DMS153 (cell line): ENCODE results near the gene MAN1C1.
"Not testable (repeated sequence)": the region's sequence is repeated elsewhere in the genome, so short reads cannot be mapped to it uniquely, and the experiment has no call there.

Experiments used
- DNase-seq: peaks from one replicate; lab custom pipeline; 2025; lab: John Stamatoyannopoulos, UW

The MAN1C1 gene

DNA sequence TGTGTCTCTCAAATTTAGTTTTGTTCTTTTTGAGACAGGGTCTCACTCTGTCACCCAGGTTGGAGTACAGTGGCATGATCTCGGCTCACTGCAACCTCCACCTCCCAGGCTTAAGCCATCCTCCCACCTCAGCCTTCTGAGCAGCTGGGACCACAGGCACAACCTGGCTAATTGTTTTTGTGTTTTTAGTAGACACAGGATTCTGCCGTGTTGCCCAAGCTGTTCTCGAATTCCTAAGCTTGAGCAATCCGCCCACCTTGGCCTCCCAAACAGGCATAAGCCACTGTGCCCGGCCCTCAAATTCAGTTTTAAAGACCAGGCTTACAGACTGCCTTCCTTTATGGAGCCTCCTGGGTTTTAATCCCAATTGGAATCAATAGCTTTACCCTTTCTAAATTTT, 99.7 kb downstream of the MAN1C1 start:
- no peak for DNase-seq

DNA sequence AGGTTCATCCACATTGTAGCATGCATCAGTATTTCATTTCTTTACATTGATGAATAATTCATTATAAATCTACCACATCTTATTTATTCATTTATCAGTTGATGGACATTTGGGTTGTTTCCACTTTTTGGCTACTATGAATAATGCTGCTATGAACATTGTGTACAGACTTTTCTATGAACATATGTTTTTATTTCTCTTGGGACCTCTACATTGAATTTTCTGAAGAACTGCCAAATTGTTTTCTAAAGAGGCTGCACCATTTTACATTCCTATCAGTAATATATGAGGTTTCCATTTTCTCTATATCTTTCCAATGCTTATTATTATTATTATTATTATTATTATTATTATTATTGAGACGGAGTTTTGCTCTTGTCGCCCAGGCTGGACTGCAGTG, 102.1 kb downstream of the MAN1C1 start:
- no peak for DNase-seq

DNA sequence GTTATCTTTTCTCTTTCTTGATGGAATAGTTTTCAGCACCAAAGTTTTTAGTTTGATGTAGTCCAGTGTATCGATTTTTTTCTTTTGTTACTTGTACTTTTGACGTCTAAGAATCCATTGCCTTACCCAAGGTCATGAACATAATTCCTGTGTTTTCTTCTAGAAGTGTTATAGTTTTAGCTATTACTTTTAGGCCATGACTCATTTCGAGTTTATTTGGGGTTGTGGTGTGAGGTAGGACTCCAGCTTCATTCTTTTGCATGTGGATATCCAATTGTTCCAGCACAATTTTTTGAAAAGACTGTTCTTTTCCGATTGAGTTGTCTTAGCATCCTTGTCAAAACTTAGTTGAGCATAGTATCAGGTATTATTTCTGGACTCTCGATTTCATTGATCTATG, 104.0 kb downstream of the MAN1C1 start:
- no peak for DNase-seq

- no peak for DNase-seq
Measured at GRCh38 chr1:25723250-25723880, 106.8 kb downstream of the MAN1C1 start.

DNA sequence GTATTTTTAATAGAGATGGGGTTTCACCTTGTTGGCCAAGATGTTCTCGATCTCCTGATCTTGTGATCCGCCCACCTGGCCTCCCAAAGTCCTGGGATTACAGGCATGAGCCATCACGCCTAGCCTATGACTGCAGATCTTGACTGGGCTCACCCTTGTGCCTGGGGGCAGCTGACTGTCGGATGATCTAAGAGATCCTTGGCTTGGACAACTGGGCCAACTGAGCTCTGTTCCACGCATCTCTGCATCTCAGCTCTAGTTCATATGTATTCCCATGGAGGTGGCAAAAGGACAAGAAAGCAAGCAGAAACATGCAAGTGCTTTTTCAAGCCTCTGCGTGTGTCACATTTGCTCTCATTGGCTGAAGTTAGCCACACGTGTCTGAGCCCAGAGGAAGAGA, 107.6 kb downstream of the MAN1C1 start:
- no peak for DNase-seq

- peak; percentile 78 for DNase-seq
Measured at GRCh38 chr1:25724966-25725365, 108.4 kb downstream of the MAN1C1 start.

DNA sequence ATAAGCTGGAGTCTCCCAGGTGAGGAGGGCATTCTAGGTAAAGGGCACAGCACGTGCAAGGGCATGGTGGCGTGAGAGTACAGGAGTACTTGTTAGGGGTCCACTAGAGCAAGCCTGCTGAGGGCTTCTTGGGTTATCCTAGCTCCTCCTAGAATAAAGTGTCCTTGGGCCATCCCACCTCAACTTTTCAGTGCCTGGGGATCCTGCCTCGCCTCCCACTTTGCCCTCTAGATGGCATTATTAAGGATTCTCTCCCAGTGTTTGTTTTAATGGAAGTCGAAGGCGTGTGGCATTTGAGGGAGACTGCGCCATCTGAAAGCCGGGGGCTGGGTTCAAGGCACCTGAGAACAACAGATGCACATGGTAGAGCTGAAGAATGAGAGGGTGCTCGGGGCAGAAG, 108.9 kb downstream of the MAN1C1 start:
- no peak for DNase-seq

DNA sequence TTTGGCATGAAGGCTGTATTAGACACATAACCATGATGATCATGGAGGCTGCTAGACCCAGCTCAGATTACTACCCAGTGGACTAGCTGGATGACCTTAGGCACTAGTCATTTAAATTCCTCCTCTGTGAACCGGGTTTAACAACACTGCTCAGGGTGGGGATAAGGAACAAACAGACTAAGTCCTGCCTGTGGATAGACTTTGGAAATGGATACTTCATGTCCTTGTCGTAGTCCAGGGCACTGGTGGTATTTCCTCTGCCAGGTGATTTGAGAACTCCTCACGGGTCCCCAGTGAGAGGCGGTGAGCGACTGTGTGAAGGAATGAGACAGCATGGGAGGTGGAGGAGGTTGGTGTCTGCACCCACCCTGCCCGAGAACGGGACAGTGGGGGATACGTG, 110.5 kb downstream of the MAN1C1 start:
- DNase-seq: no peak

GRCh38 chr1:25727635-25728286, 111.2 kb downstream of the MAN1C1 start:
- DNase-seq: peak; percentile 53

- no peak for DNase-seq
Measured at GRCh38 chr1:25728301-25728935, 111.8 kb downstream of the MAN1C1 start.

DNA sequence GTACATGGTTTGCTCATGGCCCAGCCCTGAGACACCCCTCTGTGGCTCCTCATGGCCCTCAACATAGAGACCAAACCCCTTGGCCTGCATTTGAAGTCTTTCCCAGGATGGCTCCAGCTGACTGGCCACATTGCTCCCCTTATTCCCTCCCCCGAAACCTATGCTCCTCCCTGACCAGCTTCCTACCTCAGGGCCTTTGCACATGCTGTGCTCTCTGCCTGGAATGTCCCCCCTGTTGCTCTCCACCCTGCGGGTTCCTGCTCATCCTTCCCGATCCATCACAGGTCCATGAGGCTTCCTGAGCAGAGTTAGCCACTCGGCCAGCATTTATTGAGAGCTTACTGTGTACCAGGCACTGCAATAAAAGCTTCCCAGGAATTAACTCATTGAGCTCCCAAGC, 112.5 kb downstream of the MAN1C1 start:
- DNase-seq: no peak

- DNase-seq: no peak
Measured at GRCh38 chr1:25729790-25730644, 113.4 kb downstream of the MAN1C1 start.

DNA sequence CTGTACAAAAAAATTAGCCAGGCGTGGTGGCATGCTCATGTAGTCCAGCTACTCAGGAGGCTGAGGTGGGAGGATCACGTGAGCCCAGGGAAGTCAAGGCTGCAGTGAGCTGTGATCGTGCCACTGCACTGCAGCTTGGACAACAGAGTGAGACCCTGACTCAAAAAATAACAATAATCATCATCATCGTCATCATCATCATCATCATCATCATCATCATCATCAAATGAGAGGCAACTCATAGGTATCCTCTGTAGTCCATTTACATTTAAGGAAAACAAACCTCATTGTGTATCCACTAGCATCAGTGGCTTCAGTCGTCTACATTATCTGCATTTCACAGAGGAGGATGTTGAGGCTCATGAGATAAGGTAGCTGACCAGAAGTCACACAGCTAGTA, 114.6 kb downstream of the MAN1C1 start:
- DNase-seq: no peak

DNA sequence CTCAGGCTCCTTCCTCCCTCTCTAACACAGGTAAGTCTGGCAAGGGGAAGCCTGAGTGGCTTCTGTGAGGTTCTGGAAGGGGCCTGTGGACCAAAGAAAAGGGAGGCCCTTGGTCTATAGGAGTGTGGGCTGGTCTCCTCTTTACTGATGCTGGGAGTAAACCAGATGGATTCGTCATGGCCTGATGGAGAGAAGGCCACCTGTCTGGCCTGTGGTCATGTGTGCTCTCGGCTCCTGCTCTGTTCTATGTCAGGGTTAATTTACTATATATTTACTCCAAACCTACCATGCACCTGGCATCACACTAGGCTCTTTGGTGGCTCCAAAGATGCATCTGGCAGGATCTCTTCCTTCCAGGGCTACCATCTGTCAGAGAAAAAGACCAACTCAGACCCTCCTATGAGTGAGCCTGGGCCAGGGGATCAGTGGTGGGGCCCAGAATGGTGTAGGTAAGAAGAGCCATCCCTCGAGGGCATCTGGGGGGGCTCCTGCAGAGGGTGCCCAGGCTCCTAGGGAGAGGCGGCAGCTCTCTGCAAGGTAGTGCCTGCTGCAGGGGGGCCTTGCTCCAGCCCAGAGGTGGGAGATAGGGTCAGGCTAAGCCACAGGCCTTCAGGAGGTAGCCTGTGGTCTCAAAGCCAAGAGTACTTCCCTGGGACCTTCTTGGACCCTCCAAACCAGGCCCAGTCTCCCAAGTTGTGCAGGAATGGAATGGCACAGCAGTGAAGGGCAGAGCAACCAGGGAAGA, 115.2 kb downstream of the MAN1C1 start:
- DNase-seq: no peak

DNA sequence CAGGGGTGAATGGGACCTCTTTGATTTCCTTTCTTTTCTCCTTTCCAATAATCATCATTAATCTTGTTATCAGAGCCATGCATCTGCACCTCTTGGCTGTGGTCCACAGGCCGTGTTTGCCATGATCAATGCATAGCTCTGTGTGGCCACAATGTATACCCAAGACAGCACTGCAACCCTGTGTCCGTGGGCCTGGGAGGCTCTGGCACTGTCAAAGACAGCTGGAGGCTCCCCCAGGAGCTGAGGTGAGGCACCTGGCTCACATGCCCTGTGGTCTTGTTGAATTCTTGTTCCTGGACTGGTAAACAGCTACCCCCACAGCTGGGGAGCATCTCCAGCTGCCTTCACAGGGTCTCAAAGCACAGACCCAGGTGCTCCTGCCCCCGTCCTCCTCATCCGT, 116.2 kb downstream of the MAN1C1 start:
- DNase-seq: no peak

DNA sequence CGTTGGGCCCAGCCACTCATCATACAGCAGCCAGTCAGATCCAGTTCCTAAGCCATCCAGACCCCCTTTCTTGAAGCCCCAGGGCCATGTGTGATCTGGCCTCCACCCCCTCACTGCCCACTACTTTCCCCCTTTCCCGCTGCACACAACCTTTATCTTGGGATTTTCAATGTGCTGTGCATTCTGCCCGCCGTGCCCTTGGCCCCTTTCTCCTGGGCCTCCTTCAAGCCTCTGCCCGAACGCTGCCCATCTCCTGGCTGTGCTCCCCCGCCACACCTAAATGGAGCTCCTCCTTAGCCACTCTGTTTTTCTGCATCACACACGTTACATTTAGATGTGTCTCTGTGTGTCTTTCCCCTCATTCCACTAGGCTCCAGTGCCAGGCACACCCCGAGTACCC, 116.7 kb downstream of the MAN1C1 start:
- no peak for DNase-seq

DNA sequence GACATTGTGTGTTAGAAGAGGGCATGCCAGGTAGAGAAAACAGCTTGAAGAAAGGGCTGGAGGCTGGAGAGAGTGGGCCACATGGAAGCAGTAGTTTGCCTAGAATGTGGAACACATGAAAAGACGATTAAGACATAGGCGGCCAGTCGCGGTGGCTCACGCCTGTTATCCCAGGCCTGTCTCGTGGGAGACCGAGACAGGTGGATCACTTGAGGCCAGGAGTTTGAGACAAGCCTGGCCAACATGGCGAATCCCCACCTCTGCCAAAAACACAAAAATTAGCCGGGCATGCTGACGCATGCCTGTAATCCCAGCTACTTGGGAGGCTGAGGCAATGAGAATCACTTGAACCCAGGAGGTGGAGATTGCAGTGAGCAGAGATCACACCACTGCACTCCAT, 118.4 kb downstream of the MAN1C1 start:
- DNase-seq: not testable (repeated sequence)

DNA sequence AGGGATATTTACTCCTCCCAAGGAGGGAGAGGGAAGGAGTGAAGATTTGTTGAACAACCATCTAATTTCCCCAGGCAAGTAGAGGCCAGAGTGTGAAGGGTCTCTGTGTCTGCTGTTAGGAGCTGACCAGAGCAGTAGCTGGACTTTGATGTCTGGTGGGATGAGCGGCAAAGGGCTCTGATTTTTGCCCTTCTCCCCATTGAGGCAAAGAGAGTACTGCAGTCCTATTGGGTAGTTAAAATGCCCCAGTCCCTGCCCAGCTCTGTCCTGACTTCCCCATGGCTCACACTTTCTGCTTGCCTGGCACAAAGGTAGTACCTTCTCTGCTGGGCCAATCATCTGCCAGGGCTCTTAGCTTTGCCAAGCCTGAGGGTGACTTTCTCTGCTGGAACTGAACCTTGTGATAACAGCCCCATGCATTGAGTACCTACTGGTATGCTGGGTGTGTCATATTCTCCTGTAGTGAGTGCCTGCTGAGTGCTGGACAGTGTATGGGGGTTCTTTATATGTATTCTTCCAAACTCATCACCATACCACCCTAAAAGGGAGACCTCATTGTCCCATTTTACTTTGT, 119.5 kb downstream of the MAN1C1 start:
- no peak for DNase-seq

DNA sequence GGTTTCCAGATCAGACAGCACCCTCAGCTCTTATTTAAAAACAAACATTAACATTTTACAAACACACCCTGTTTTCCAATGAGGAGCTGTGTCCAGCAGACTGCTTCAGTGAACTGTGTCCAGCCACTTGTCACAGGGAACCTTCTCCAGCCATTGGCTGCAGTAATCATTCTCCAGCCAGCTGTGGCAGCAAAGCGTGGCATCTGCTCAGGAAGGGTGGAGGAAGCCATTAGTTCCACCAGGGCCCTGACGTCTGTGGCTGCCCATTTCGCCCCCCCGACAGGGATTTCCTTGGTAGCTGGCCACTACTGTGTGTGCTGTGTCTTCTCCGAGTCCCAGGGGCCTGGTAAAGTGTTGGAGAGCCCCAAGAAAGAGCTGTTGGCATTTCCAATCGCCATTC, 120.5 kb downstream of the MAN1C1 start:
- DNase-seq: no peak

- no peak for DNase-seq
Measured at GRCh38 chr1:25738499-25738898, 121.9 kb downstream of the MAN1C1 start.

GRCh38 chr1:25739341-25739740, 122.8 kb downstream of the MAN1C1 start:
- DNase-seq: no peak

- DNase-seq: no peak
Measured at GRCh38 chr1:25740071-25740470, 123.5 kb downstream of the MAN1C1 start.
